GM21447 (cell line): ENCODE results near the gene RAB1A.
"Not testable (repeated sequence)": the region's sequence is repeated elsewhere in the genome, so short reads cannot be mapped to it uniquely, and the experiment has no call there.

Experiments
- ATAC-seq: cut with Tn5 transposase; IDR thresholded peaks from one replicate; pipeline ENCODE4 v1.9.1; 2021; ENCODE audit not compliant: unreplicated experiment

The RAB1A gene

DNA sequence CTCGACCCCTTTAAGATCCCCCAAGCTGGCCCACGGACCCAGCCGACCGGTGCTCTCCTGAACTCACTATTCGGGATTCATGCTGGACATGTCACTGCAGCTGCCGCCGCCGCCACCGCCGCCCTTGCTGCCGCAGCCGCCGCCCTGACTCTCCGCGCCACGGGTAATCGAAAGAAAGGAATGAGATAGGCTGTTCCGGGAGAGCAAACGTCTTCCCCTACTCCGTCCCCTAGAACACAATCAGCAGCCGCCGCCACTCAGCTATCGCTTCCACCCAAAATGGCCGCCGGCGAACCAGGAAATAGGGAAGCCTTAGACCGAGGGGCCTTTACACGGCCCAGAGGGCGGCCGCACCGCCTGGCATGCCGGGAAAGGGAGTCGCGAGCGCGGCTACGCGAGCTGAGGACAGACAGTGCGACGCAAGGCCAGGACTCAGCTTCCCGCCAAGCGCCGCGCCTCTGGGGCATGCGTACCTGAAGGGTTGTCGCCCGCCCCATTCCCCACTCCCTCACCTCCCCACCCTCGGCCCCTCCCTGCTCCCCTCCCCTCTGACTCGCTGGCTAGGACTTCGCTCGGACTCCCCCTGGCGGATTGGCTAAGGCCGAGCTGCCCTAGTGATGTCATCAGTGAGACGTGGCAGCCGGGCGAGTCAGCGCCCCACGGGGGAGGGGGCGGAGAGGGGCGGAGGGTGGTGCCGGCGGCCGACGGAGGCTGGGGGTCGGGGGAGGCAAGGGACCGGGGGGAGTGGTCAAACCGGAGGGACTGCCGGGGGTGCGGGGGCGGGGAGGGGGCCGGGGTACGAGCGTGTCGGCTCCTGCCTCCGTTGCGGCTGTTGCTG is at the start of gene RAB1A:
Gene RAB1A (minus strand): TSS at position 281 of the 838 bp plus-strand sequence. CDS start 191 bp downstream, at position 90.
- ATAC-seq, result peak; percentile 92

DNA sequence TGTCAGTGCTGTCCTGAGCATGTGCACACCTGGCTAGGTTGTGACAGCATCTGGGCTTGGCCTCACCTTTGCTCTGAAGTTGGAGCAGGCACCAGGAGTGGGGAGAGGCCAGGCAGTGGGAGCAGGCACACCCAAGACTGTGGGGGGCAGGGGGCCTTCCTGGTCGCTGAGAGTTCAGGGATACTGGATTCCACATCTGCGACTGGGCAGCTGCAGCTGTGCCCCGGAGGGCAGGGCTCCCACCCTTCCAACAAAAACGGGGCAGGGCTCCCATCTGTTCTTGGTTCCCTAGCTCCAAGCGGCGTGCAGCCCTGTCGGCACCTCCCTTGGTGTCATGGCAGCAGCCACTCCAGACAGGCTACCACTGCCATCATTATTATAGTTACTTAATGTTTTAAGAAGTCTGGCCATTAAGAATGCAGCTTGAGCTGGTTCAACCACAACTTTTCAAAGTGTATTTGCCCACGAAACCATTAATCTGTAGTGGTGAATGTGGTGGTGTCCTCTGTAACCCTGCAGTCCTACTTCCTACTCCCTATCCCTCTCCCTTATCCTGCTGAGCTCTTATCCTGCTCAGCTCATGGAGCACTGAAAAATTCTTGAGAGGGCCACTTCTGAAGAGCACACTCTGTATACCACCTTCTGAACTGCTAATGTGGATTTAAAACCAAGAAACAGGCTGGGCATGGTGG is 48.0 kb upstream of the RAB1A start:
- no peak for ATAC-seq

DNA sequence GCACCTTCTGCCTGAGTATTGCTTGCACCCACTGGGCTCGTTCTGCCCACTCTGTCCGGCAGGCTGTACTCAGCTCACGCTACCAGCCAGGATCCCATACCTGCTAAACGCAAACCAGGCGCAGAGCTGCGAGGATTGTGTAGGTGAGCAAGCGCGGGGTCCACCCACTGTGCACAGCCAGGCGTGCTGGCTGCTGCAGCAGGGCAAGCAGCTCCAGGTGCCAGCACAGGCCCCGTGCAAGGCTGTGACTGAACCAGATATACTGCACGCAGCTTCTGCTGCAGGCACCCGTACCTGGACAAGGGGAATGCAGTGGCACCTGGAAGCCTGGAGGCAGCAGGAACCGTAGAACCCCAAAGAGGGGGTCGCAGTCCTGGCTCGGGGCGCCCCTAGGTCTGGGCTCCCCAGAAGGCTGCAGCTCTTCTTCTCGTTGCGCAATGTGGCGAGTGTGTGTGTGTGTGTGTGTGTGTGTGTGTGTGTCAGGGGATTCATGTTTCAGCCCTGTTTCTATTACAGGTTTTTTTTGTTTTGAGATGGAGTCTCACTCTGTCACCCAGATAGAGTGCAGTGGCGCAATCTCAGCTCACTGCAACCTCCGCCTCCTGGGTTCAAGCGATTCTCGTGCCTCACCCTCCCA is 46.1 kb upstream of the RAB1A start:
- ATAC-seq, result no peak

GRCh38 chr2:65174031-65174430 is 44.1 kb upstream of the RAB1A start:
- ATAC-seq, result not testable (repeated sequence)

DNA sequence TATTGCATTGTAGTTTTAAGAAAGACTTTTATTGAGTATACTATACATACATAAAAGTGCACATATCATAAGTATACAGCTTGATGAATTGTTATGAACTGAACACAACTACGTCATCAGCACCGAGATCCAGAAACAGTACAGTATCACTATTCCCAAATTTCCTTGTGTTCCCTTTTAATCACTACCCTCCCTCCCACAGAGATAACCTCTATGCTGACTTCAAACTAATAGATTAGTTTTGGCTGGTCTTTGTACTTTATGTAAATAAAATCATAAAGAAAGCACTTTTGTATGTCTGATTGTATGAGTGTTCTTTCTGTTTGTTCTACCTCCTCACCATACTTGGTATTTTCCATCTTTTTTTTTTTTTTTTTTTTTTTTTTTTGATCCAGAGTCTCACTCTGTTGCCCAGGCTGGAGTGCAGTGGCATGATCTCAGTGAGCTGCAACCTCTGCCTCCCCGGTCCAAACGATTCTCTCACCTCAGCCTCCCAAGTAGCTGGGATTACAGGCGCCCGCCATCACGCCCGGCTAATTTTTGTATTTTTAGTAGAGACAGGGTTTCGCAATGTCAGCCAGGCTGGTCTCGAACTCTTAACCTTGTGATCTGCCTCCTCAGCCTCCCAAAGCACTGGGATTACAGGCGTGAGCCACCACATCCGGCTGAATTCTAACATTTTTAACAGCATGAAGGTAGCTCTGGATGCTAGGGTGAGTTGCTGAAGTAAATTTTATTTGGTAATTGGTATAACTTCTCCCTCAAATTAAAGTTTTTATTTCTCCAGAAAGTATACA is 43.3 kb upstream of the RAB1A start:
- no peak for ATAC-seq

- ATAC-seq, result not testable (repeated sequence)
These were observed 40.9 kb upstream of the RAB1A start for GRCh38 chr2:65170611-65171477.

DNA sequence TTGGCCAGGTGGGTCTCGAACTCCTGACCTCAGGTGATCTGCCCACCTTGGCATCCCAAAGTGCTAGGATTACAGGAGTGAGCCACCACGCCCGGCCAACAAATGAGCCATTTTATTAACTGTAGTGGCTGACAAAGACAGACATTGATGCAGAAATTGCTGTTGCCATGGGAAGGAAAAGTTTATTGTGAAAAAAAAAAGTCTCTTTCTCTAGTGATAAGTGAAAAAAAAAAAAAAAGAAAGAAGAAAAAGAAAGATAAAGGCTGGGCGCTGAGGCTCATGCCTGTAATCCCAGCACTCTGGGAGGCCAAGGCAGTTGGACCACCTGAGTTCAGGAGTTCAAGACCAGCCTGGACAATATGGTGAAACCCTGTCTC is 39.8 kb upstream of the RAB1A start:
- no peak for ATAC-seq

- ATAC-seq, result no peak
These were observed 35.7 kb upstream of the RAB1A start for GRCh38 chr2:65165558-65165957.

GRCh38 chr2:65164426-65164891 is 34.6 kb upstream of the RAB1A start:
- ATAC-seq, result no peak

- ATAC-seq, result no peak
These were observed 31.7 kb upstream of the RAB1A start for GRCh38 chr2:65161551-65162100.

DNA sequence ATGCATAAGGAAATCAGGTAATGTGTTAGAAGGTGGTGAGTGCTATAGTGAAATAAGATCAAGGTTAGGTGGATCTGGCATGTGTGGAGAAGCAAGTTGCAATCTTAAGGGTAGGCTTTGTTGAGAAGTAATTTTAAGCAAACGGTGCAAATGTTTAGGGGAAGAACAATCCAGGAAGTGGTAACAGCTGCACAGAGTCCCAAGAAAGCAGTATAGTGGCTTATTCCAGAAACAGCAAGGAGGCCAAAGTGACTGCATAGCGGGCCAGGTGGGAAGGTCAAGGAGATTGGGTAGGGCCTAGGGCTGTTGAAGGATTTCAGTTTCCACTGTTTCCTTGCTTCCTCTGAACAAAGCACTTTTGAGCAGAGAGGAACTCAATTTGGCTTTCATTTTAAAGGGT is 30.0 kb upstream of the RAB1A start:
- ATAC-seq, result no peak

GRCh38 chr2:65159261-65159660 is 29.4 kb upstream of the RAB1A start:
- ATAC-seq, result no peak

DNA sequence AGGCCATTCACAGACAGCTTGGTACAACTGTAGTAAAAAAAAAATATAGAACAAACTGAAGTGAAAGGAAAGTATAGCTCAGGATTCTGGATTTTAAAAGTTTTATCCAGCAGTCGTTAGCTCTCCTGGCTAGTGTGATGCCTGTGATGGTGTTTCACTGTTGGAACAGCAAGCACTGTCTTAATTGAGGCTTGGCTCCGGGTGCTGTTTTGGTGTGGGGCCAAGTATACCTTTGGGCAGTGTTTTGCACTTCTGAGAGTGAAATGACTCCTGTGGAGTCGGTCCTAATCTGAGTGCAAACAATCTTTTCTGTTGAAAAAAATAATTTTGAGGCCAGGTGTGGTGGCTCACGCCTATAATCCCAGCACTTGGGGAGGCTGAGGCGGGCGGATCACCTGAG is 28.7 kb upstream of the RAB1A start:
- no peak for ATAC-seq

DNA sequence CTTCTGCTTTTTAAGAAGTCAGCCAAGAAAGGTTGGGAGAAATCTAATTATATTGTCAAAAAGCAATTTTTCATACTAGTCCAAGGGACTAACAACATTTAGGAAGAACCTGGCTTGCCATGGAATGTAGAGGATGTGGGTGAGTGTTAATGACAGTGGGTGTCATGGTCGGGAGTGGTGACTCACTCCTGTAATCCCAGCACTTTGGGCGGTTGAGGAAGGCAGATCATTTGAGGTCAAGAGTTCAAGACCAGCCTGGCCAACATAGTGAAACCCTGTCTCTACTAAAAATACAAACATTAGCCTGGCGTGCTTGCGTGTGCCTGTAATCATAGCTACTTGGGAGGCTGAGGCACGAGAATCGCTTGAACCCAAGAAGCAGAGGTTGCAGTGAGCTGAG is 27.9 kb upstream of the RAB1A start:
- ATAC-seq, result not testable (repeated sequence)

GRCh38 chr2:65156041-65156440 is 26.1 kb upstream of the RAB1A start:
- no peak for ATAC-seq

DNA sequence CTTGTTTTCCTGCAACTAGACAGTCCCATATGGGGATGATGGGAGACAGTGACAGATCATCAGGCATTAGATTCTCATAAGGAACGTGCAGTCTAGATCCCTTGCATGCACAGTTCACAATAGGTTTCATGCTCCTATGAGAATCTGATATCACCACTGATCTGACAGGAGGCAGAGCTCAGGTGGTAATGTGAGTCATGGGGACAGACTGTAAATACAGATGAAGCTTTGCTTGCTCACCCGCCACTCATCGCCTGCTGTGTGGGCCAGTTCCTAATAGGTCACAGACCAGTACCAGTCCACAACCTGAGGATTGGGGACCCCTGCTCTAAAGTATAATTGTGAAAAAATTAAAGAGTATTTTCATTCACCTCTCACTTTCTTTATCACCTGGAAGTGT is 23.6 kb upstream of the RAB1A start:
- no peak for ATAC-seq

- ATAC-seq, result no peak
These were observed 16.2 kb upstream of the RAB1A start for GRCh38 chr2:65146078-65146477.

GRCh38 chr2:65144571-65144970 is 14.7 kb upstream of the RAB1A start:
- no peak for ATAC-seq

- no peak for ATAC-seq
These were observed 12.6 kb upstream of the RAB1A start for GRCh38 chr2:65142515-65142914.
